ENCODE data around the gene ROBO2.

The ROBO2 gene

DNA sequence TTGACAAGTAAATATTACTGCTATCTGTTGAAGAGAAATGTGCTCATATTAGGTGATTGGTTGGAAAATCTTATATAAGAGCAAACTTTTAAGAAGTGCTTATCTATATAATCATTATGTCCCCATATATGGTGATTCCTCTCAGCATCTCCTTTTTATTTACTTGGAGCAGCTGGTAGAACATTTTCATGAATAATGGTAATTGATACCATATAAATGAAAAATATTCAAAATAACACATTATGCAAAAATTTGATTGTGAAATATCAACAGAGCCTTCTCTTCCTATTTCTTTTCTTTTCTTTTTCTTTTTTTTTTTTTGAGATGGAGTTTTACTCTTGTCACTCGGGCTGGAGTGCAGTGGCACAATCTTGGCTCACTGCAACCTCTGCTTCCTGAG, 56.2 kb downstream of the ROBO2 start:
- Mint-ChIP-seq H3K4me1 (no peaks in the 10 kb centered on the region), H3K27me3 (no peaks in the 10 kb centered on the region), H3K36me3 (ENCODE audit: insufficient read depth) (no peaks in the 10 kb centered on the region), H3K27ac (ENCODE audit: low read depth) (no peak overlapping the region), H3K9me3 (peaks cover 27% of the 10 kb centered on the region), H3K4me3 (no peak overlapping the region)
- DNase-seq (ENCODE audit: low spot score in 2 of 2) (no peak), ATAC-seq (replicated peaks; ENCODE audit: extremely low read depth, poor library complexity, severe bottlenecking) (no peak)

DNA sequence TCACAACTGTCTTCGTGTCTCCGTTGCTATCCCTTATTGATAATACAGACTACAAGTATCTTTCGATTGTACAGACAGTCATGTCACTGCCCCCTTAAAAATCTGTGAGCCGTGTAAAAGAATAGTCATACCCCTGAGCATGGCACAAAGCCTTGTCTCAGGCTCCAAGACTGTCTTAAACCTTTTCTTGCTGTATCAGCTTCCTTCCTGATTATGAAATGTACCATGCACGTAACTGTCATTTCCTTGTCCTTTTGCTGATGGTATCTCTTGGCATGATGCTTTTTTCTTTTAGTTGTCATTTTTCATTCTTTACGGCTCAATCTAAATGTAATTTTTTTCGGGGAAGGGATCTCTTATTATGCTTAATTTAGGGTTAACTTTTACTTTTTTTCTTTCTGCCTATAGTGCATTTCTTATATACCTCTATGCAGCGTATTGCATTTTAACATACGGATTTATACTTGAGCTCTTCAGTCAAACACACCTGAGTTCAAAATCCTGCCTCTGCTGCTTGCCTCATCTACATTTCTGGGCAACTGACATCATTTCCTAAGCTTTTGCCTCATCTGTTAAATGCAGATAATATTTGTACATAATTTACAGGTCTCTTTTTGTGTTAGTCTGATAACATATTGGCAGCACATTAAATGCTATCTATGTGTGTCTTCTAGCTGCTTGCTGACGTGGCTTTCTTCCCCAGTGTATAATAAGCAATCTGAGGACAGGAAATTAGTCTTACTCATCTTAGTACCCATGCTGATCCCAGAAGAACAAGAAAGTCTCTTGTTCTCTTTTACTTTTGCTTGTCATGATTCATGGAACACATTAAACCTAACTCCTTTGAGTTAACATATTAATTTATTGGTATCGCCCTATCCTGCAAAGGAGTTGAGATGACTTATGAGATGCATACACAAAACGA, 57.3 kb downstream of the ROBO2 start:
- Mint-ChIP-seq H3K27me3 (no peaks in the 10 kb centered on the region), H3K27ac (ENCODE audit: low read depth) (no peak overlapping the region), H3K4me3 (no peak overlapping the region), H3K36me3 (ENCODE audit: insufficient read depth) (no peaks in the 10 kb centered on the region), H3K9me3 (peaks cover 38% of the 10 kb centered on the region), H3K4me1 (no peaks in the 10 kb centered on the region)
- no peak for ATAC-seq (replicated peaks; ENCODE audit: extremely low read depth, poor library complexity, severe bottlenecking)
- no peak for DNase-seq (ENCODE audit: low spot score in 2 of 2)

DNA sequence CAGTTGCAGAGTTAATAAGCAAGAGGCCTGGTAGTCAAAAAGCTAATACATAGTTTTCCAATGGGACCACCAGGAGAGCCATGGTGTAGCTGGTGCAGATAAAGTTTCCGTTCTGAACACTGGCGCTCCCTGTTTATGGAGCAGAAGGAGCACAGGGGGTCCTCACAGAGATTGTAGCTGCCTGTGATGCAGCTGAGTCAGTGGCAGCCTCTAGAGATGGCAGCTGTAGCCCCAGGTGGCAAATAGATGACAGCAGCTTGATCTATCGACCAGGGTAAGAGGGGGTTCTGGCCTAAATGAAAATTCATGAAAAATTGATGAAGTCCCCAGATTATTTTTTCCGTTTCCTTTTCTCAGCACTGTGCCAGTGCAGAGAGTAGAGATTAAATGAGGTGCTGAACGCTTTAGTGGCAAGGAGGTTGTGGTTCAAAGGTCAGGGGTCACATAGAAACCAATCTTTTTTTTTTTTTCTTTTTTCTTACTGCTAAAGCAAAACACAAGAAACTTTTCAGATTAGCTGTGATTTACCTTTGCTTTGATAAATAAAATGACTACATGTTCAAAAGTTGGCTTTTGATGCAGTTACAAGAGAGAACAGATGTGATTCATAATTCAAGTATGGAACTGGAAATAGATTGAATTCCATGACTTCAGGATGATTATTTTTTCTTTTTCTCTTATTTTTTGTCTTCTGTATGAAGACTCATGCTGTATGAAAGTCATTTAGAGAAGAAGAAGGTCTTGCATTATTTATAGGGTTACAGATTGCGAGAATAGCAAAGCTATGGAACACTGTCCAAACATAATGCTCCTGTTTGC, 63.3 kb downstream of the ROBO2 start:
- Mint-ChIP-seq H3K9me3 (peaks cover 22% of the 10 kb centered on the region), H3K27ac (ENCODE audit: low read depth) (no peak overlapping the region), H3K36me3 (ENCODE audit: insufficient read depth) (no peaks in the 10 kb centered on the region), H3K4me3 (no peak overlapping the region), H3K27me3 (no peaks in the 10 kb centered on the region), H3K4me1 (no peaks in the 10 kb centered on the region)
- no peak for DNase-seq (ENCODE audit: low spot score in 2 of 2)
- no peak for ATAC-seq (replicated peaks; ENCODE audit: extremely low read depth, poor library complexity, severe bottlenecking)

DNA sequence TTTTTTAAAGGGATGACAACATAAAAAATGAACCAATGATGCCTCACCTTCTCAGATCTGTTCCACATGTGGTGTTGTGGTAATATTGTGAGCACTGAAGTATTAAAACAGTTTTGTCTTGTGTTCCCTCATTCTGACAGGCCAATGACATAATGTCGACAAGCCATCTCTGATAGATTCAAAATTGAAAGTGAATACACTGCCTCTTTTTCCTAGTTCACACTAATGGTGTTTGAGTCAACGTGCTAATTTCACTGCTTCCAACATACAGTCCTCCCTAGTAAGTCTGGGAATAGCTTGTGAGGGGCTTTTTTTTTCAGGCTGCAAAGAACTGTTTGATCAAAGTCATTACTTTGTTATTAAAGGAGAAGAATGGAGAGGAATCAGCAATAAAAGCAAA, 82.8 kb downstream of the ROBO2 start:
- Mint-ChIP-seq H3K4me3 (no peak overlapping the region), H3K27me3 (no peaks in the 10 kb centered on the region), H3K4me1 (no peaks in the 10 kb centered on the region), H3K36me3 (ENCODE audit: insufficient read depth) (no peaks in the 10 kb centered on the region), H3K9me3 (peaks cover 22% of the 10 kb centered on the region), H3K27ac (ENCODE audit: low read depth) (no peak overlapping the region)
- DNase-seq (ENCODE audit: low spot score in 2 of 2) (no peak), ATAC-seq (replicated peaks; ENCODE audit: extremely low read depth, poor library complexity, severe bottlenecking) (no peak)

DNA sequence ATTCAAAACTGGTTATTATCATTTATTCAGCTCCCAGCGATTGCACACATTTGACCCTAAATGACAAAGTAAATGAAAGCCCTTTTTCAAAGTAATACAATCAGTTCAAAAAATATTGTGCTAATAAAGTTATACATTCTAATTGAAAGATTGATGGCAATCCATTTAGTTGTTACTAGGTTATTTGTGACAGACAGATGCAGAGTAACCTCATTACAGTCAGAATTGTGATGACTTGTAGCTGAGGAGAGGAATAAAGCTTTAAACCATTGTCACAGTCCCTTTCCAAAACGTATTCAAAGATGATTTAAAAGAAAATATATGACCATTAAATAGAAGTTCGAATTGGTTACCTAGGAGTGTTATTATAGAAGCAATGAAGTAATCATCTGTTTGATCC, 86.1 kb downstream of the ROBO2 start:
- no peaks in the 10 kb centered on the region for H3K27me3 Mint-ChIP-seq
- H3K4me1 Mint-ChIP-seq, result no peaks in the 10 kb centered on the region
- no peak overlapping the region for H3K4me3 Mint-ChIP-seq
- peaks cover 15% of the 10 kb centered on the region for H3K9me3 Mint-ChIP-seq
- ATAC-seq (replicated peaks; ENCODE audit: extremely low read depth, poor library complexity, severe bottlenecking), result no peak
- DNase-seq (ENCODE audit: low spot score in 2 of 2), result no peak
- no peak overlapping the region for H3K27ac Mint-ChIP-seq (ENCODE audit: low read depth)
- no peaks in the 10 kb centered on the region for H3K36me3 Mint-ChIP-seq (ENCODE audit: insufficient read depth)

DNA sequence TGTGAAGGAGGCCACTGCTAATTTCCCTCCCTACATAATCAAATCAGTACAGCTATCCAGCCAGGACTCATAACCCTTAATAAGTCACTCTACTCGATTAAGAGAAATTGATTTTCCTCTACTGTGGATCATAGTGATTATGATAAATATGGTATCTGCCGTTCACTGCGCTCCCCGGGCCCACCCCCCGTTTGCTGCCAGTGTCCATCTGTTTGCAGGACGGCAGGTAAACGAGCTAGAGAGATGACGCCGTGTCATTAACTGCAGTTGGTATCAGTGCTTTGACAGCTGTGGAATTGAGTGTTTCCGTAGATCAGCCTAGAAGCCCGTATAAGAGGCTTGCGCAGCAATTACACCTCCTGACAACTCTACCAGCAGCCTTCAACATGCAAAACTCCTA, 94.9 kb downstream of the ROBO2 start:
- ATAC-seq (replicated peaks; ENCODE audit: extremely low read depth, poor library complexity, severe bottlenecking), result no peak
- Mint-ChIP-seq H3K4me1 (no peaks in the 10 kb centered on the region), H3K4me3 (no peak overlapping the region), H3K27ac (ENCODE audit: low read depth) (no peak overlapping the region), H3K27me3 (no peaks in the 10 kb centered on the region), H3K9me3 (peaks cover 9% of the 10 kb centered on the region), H3K36me3 (ENCODE audit: insufficient read depth) (no peaks in the 10 kb centered on the region)
- DNase-seq (ENCODE audit: low spot score in 2 of 2), result no peak

DNA sequence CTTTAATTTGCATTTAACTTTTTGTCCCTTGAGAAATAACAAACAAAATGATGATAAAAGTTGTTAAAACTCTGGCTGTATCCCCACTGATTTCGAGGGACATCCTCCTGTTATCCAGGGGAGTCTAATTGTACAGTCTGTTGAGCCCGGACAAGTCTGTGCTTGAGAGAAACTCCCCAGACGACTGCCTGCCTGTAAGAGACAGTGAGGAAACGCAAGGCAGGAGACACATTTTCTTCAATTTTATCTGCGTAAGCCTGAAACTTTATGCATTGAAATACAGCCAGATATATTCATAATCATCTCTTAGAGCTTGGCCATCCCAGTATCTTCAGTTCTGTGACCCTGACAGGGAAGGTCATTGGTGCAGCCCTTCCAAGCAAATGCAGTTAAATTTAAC, 97.7 kb downstream of the ROBO2 start:
- ATAC-seq (replicated peaks; ENCODE audit: extremely low read depth, poor library complexity, severe bottlenecking) (no peak), DNase-seq (ENCODE audit: low spot score in 2 of 2) (no peak)
- no peak overlapping the region for H3K27ac Mint-ChIP-seq (ENCODE audit: low read depth)
- no peaks in the 10 kb centered on the region for H3K36me3 Mint-ChIP-seq (ENCODE audit: insufficient read depth)
- no peaks in the 10 kb centered on the region for H3K27me3 Mint-ChIP-seq
- H3K4me1 Mint-ChIP-seq, result no peaks in the 10 kb centered on the region
- H3K4me3 Mint-ChIP-seq, result no peak overlapping the region
- peaks cover 21% of the 10 kb centered on the region for H3K9me3 Mint-ChIP-seq

DNA sequence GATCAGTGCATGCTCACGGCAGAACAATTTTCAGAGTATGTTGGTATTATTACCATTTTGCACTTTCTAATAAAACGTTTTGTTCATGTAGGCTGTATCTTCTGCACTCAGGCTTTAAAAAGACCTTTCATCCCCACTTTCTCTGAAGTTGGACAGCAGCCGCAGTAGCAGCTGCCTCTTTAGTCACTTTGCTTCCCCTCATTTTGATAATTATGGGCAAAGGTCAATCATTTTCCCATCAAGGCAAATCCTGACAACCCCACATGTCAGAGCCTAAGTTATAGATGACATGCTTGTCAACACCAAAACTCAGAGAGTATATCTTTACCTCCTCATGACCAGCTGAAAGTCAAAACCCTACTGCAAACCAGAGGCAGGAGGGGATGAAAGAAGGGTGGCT, 99.7 kb downstream of the ROBO2 start:
- Mint-ChIP-seq H3K36me3 (ENCODE audit: insufficient read depth) (no peaks in the 10 kb centered on the region), H3K4me3 (no peak overlapping the region), H3K27ac (ENCODE audit: low read depth) (no peak overlapping the region), H3K9me3 (peaks cover 30% of the 10 kb centered on the region), H3K27me3 (no peaks in the 10 kb centered on the region), H3K4me1 (no peaks in the 10 kb centered on the region)
- ATAC-seq (replicated peaks; ENCODE audit: extremely low read depth, poor library complexity, severe bottlenecking), result no peak
- no peak for DNase-seq (ENCODE audit: low spot score in 2 of 2)

DNA sequence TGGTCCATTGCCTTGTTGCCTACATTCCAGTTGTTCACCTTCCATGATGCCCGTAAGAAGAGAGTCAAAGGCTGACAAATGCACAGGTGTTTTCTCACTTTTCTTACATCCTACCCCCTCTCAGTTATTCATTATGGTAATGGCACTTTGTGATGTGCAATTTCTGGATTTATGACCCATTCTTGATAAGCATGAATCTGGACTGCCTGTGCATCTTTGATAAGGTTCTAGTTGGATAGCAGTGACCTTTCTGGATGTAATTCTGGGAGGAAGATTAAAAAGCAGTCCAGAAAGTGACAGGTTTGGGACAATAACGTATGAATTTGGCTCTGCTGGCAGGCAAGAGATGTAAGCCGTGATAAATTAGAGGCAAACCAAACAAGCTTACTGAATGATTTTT, 101.5 kb downstream of the ROBO2 start:
- ATAC-seq (replicated peaks; ENCODE audit: extremely low read depth, poor library complexity, severe bottlenecking) (no peak), DNase-seq (ENCODE audit: low spot score in 2 of 2) (no peak)
- peaks cover 30% of the 10 kb centered on the region for H3K9me3 Mint-ChIP-seq
- no peaks in the 10 kb centered on the region for H3K36me3 Mint-ChIP-seq (ENCODE audit: insufficient read depth)
- H3K27me3 Mint-ChIP-seq, result no peaks in the 10 kb centered on the region
- H3K4me1 Mint-ChIP-seq, result no peaks in the 10 kb centered on the region
- no peak overlapping the region for H3K4me3 Mint-ChIP-seq
- H3K27ac Mint-ChIP-seq (ENCODE audit: low read depth), result no peak overlapping the region

DNA sequence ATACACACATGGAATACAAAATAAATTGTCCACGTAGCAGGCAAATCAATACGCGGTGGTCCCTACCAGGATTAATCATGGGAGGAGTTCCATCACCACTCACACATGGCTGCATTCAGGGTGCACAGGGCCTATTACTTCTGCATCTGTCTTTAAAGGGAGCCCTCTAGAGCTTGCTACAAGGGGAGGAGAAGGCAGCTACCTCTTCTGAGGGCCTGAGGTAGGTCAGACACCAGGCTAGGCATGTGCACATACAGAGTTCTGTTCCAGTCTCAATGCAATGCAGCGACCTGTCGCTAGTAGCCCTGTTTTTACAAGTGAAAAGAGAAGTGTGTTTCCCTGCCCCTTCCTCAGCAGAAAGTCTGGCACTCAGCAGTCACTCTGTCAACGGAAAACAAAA, 102.7 kb downstream of the ROBO2 start:
- no peak overlapping the region for H3K4me3 Mint-ChIP-seq

DNA sequence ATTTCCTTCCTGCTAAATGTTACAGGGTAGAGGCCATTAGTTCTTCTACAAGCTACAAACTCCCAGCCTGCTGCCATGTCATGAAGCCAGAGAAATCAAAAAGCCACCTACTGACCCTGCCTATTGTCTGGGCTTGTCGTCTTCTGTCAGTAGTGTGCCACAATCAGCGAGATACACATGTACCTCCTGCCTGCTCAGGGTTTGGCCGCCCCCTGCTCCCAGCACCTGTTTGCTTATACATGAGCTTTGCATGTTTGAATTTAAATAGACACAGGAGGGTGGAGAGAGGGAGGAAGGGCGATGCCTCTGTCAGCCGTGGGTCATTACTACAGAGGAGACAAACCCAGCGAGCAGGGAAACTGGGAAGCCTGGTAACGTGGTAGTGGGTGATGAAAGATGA, 106.1 kb downstream of the ROBO2 start:
- H3K4me3 Mint-ChIP-seq, result no peak overlapping the region
- peaks cover 25% of the 10 kb centered on the region for H3K9me3 Mint-ChIP-seq
- no peak for ATAC-seq (replicated peaks; ENCODE audit: extremely low read depth, poor library complexity, severe bottlenecking)
- no peak for DNase-seq (ENCODE audit: low spot score in 2 of 2)
- no peaks in the 10 kb centered on the region for H3K4me1 Mint-ChIP-seq
- H3K27ac Mint-ChIP-seq (ENCODE audit: low read depth), result no peak overlapping the region
- H3K27me3 Mint-ChIP-seq, result no peaks in the 10 kb centered on the region
- no peaks in the 10 kb centered on the region for H3K36me3 Mint-ChIP-seq (ENCODE audit: insufficient read depth)

More for the DNA sequence above, 102.7 kb downstream of the ROBO2 start:
- no peak for DNase-seq (ENCODE audit: low spot score in 2 of 2)
- no peak for ATAC-seq (replicated peaks; ENCODE audit: extremely low read depth, poor library complexity, severe bottlenecking)
- no peaks in the 10 kb centered on the region for H3K36me3 Mint-ChIP-seq (ENCODE audit: insufficient read depth)
- H3K4me1 Mint-ChIP-seq, result no peaks in the 10 kb centered on the region
- no peaks in the 10 kb centered on the region for H3K27me3 Mint-ChIP-seq
- peaks cover 30% of the 10 kb centered on the region for H3K9me3 Mint-ChIP-seq
- no peak overlapping the region for H3K27ac Mint-ChIP-seq (ENCODE audit: low read depth)

DNA sequence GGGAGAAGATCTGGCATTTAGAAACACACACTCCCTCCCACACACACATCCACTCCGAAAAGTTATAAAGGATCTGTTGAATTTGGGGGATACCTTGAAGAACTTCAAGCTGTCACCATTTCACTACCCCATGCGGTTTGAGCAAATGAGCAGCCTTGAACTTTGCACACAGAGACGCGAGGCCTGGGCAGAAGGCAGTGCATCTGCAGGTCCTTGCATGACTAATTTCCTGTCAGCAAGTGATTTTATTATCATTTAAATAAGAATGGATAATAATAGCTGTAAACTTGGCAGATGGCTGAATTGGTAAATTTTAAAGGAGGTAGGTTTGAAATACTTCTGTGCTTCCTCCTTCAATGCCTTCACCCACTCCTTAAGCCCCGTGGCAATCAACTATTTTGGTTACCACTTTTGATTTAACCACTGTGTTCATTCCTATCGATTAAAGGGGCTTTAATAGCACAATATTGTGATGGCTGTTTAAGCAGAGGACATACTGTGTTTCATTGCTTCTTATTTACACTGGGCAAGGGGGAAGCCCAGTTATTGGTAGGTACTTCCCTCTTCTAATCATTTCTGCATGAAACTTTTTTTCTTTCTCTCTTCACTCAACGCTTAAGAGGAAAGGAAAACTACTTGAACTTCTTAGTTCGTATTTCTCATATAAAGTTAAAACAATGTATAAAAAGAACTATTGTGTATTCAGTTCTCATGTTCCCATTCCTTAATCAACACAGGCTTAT, 108.1 kb downstream of the ROBO2 start:
- H3K9me3 Mint-ChIP-seq, result peaks cover 8% of the 10 kb centered on the region
- no peak for ATAC-seq (replicated peaks; ENCODE audit: extremely low read depth, poor library complexity, severe bottlenecking)

More for the DNA sequence above, 108.1 kb downstream of the ROBO2 start:
- Mint-ChIP-seq H3K36me3 (ENCODE audit: insufficient read depth) (no peaks in the 10 kb centered on the region), H3K4me1 (no peaks in the 10 kb centered on the region), H3K27me3 (no peaks in the 10 kb centered on the region), H3K4me3 (no peak overlapping the region), H3K27ac (ENCODE audit: low read depth) (no peak overlapping the region)
- DNase-seq (ENCODE audit: low spot score in 2 of 2), result no peak
